HG02938 (cell line): Measurements from ENCODE around the gene PYGO1.
"Not testable (repeated sequence)": the region's sequence is repeated elsewhere in the genome, so short reads cannot be mapped to it uniquely, and the experiment has no call there.

Source experiments
- ATAC-seq: cut with Tn5 transposase; IDR thresholded peaks from one replicate; pipeline ENCODE4 v1.9.1; 2021; ENCODE audit warnings: mild to moderate bottlenecking, moderate library complexity; ENCODE audit not compliant: unreplicated experiment

PYGO1 gene, protein sequence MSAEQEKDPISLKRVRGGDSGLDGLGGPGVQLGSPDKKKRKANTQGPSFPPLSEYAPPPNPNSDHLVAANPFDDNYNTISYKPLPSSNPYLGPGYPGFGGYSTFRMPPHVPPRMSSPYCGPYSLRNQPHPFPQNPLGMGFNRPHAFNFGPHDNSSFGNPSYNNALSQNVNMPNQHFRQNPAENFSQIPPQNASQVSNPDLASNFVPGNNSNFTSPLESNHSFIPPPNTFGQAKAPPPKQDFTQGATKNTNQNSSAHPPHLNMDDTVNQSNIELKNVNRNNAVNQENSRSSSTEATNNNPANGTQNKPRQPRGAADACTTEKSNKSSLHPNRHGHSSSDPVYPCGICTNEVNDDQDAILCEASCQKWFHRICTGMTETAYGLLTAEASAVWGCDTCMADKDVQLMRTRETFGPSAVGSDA

GRCh38 chr15:55588070-55588814, at the start of gene PYGO1:
PYGO1 (minus strand) TSS chr15:55588345; CDS start chr15:55587883, 462 bp downstream.
- ATAC-seq = no peak

DNA sequence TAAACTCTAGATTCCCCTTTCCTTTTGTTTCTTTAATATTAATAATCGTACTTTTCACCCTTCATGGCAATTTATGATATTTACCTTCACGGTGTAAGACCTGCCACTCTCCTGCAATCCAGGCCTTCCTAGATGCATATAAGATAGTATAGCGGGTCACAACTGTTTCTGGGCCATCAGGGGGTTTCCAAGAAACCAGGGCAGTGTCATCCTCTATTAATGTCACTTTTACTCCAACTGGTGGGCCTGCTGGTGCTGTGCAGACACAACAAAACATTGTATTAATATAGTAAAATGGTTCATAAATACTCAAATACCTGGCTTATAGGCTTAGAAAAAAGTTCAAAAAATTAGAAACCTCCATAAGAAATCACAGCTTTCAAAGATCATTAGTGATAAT, 48.9 kb upstream of the PYGO1 start:
- ATAC-seq = no peak

- no peak for ATAC-seq
Measured at GRCh38 chr15:55633731-55634130, 45.6 kb upstream of the PYGO1 start.

DNA sequence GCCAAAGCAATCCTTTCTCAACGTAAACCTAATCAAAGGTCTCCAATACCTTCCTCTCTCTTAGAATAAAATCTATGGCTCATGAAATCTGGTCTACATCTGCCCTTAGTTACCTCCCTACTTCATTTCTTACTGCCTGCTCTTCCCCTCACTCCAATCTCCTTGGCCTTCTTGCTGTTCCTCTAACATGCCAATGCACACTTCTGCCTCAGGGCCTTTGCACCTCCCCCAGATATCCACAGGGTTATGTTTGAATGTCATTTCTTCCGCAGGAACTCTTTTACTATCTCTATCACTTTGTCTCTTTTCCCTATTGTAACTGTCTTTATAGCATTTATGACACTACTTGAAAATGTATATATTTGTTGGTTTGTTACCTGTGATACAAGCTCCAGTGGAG, 44.3 kb upstream of the PYGO1 start:
- ATAC-seq = no peak

DNA sequence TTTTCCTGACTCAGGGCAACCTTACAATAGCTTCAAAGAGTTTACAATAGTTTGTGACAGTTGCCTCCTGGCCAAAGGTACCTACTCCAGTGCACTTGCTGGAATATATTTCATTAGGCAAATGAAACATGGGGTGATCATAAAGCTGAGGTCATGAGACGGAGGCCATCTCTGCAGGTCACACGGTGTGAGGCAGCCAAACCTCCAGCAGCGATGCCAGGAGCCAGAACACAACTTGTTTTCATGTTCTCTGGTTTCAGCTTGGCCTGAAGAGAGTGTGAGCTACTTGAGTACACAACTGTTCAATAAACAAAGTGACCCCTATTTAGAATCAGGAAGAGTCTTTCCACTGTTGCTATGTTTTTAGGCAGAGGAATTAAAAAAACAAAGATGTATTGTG, 42.7 kb upstream of the PYGO1 start:
- no peak for ATAC-seq

- no peak for ATAC-seq
Measured at GRCh38 chr15:55628369-55628730, 40.2 kb upstream of the PYGO1 start.

GRCh38 chr15:55627730-55628368, 39.7 kb upstream of the PYGO1 start:
- ATAC-seq = no peak

- no peak for ATAC-seq
Measured at GRCh38 chr15:55619783-55620182, 31.6 kb upstream of the PYGO1 start.

- ATAC-seq = no peak
Measured at GRCh38 chr15:55618387-55618786, 30.2 kb upstream of the PYGO1 start.

- ATAC-seq = no peak
Measured at GRCh38 chr15:55615445-55615844, 27.3 kb upstream of the PYGO1 start.

GRCh38 chr15:55613727-55614126, 25.6 kb upstream of the PYGO1 start:
- ATAC-seq = no peak

GRCh38 chr15:55606214-55606613, 18.1 kb upstream of the PYGO1 start:
- ATAC-seq = no peak

- ATAC-seq = no peak
Measured at GRCh38 chr15:55601374-55601773, 13.2 kb upstream of the PYGO1 start.

- no peak for ATAC-seq
Measured at GRCh38 chr15:55599439-55599838, 11.3 kb upstream of the PYGO1 start.

GRCh38 chr15:55593019-55593418, 4.9 kb upstream of the PYGO1 start:
- ATAC-seq = not testable (repeated sequence)

- no peak for ATAC-seq
Measured at GRCh38 chr15:55590788-55591187, 2.6 kb upstream of the PYGO1 start.

GRCh38 chr15:55589287-55589686, 1.1 kb upstream of the PYGO1 start:
- ATAC-seq = no peak

GRCh38 chr15:55588815-55589115, 620 bp upstream of the PYGO1 start:
- no peak for ATAC-seq

GRCh38 chr15:55587321-55588069, 650 bp downstream of the PYGO1 start:
- ATAC-seq = no peak

- no peak for ATAC-seq
Measured at GRCh38 chr15:55586808-55587207, 1.3 kb downstream of the PYGO1 start.

DNA sequence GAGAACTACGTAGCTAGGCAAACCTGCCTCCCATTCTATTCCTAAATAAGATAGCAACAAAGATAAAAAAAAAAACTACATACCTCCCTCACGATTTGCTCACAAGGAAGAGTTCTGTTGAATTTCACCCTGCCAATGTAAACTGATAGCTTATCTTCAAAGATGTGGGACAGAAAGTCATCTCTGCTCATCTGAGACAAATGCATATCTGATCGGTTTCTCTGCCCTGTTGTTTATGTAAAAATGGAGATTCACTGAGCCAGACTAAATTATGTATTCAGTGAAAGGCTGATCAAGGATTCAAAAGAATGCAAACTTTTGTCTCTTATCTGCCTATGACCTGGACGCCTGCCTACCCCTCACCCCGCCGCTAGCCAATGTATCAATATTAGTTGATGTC, 11.2 kb downstream of the PYGO1 start:
- ATAC-seq = no peak
